Measurements from ENCODE around the gene MSLN. TPM values are rescaled to one million over a fixed set of nuclear protein-coding genes. Genes with fewer than 3 reads are reported as not detected.

Gene MSLN
- total RNA-seq, 1 experiment from 2014 or later = not detected

DNA sequence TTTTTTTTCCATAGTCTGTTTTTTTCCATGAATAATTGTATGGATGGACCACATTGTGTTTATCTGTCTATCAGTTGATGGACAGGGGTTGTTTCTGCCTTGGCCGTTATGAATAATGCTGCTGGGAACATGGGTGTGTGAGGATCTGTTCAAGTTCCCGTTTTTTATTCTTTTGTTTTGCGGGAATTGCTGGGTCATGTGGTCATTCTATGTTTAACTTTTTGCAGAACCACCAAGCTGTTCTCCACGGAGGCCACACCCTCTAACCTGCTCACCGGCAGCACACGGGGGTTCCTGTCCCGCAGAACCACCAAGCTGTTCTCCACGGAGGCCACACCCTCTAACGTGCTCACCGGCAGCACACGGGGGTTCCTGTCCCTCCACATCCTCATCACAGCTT lies 5.9 kb upstream of the MSLN start:
- DNase-seq (ENCODE audit: low read depth) = no peak

GRCh38 chr16:756428-756827 lies 4.1 kb upstream of the MSLN start:
- no peak for DNase-seq (ENCODE audit: low read depth)

GRCh38 chr16:759110-759910 lies 1.2 kb upstream of the MSLN start:
- DNase-seq (ENCODE audit: low read depth) = no peak

DNA sequence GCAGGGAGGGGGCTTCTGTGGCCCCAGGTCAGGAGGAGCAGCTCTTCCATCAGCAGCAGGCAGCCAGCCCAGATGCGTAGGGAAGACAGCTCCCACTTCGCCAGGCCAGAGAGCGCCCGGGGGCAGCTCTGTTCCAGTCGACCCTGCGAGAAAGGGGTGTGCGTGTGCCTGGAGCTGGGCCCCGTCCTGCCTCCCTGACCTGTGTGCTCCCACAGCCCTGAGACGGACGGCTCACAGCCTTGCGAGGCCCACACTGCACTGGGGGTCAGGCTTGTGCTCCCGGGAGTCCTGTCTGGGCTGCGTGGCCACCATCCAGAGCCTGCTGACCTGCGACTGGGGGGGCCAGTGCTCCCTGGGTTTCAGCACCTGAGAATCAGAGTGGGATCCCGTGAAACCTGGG lies 469 bp upstream of the MSLN start:
- DNase-seq (ENCODE audit: low read depth) = no peak

- DNase-seq (ENCODE audit: low read depth) = no peak
Observed at GRCh38 chr16:761625-762513, 1.3 kb downstream of the MSLN start.

DNA sequence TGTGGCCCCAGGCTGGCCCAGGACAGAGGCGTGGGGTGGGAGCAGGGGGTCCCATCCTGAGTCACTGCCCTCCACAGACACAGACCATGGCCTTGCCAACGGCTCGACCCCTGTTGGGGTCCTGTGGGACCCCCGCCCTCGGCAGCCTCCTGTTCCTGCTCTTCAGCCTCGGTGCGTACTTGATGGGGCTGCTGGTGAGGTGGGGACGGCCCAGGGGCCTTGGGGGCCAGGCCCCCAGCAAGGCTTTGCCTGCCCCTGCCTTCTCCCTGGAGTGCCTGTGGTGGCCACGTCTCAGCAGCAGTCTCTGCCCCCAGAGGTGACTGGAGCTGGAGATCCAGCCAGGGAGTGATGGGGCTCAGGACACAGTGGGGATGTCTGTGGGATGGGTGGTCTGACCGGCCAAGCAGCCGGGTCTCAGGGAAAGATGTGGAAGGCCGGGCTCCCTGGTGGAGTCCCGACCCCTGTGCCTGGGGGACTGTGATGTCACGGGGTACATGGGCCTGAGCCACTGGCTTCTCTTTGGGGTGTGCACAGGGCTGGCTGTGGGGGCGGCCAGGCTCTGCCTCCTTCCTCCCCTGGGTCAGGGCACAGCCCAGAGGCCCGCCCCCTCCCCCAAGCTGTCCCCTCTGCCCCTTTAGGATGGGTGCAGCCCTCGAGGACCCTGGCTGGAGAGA lies 2.2 kb downstream of the MSLN start:
- no peak for DNase-seq (ENCODE audit: low read depth)

GRCh38 chr16:763369-764183 lies 3.0 kb downstream of the MSLN start:
- no peak for DNase-seq (ENCODE audit: low read depth)

- DNase-seq (ENCODE audit: low read depth) = no peak
Observed at GRCh38 chr16:764184-764750, 3.7 kb downstream of the MSLN start.

- DNase-seq (ENCODE audit: low read depth) = no peak
Observed at GRCh38 chr16:764848-765487, 4.4 kb downstream of the MSLN start.

DNA sequence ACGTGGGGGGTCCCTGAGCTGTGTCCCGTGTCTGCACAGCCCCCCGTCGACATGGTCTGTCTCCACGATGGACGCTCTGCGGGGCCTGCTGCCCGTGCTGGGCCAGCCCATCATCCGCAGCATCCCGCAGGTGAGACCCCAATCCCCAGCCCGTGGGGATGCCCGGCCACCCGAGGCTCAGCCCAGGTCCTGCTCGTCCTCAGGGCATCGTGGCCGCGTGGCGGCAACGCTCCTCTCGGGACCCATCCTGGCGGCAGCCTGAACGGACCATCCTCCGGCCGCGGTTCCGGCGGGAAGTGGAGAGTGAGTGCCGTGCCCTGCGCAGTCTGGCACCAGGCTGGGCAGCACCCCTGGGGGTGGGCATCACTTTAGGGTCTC lies 4.9 kb downstream of the MSLN start:
- DNase-seq (ENCODE audit: low read depth) = no peak

- no peak for DNase-seq (ENCODE audit: low read depth)
Observed at GRCh38 chr16:766008-766819, 5.7 kb downstream of the MSLN start.

GRCh38 chr16:766820-767640 lies 6.5 kb downstream of the MSLN start:
- DNase-seq (ENCODE audit: low read depth) = no peak

DNA sequence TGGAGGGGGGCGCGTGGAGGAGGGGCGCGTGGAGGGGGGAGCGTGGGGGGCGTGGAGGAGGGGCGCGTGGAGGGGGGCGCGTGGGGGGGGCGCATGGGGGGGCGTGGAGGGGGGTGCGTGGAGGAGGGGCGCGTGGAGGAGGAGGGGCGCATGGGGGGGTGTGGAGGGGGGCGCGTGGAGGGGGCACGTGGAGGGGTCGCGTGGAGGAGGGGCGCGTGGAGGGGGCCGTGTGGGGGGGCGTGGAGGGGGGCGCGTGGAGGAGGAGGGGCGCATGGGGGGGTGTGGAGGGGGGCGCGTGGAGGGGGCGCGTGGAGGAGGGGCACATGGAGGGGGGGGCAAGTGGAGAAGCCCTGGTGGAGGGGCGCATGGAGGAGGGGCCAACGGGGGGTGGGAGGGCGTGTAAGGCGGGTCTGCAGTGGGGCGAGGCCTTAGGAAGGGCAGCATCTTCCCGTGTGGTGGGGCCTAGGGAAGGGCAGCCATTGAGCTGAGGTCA lies 7.3 kb downstream of the MSLN start:
- no peak for DNase-seq (ENCODE audit: low read depth)

DNA sequence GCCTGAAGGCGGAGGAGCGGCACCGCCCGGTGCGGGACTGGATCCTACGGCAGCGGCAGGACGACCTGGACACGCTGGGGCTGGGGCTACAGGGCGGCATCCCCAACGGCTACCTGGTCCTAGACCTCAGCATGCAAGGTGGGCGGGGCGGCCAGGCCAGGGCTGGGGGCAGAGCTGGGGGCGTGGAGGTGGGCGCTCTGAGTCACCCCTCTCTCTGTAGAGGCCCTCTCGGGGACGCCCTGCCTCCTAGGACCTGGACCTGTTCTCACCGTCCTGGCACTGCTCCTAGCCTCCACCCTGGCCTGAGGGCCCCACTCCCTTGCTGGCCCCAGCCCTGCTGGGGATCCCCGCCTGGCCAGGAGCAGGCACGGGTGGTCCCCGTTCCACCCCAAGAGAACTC lies 7.9 kb downstream of the MSLN start:
- no peak for DNase-seq (ENCODE audit: low read depth)

DNA sequence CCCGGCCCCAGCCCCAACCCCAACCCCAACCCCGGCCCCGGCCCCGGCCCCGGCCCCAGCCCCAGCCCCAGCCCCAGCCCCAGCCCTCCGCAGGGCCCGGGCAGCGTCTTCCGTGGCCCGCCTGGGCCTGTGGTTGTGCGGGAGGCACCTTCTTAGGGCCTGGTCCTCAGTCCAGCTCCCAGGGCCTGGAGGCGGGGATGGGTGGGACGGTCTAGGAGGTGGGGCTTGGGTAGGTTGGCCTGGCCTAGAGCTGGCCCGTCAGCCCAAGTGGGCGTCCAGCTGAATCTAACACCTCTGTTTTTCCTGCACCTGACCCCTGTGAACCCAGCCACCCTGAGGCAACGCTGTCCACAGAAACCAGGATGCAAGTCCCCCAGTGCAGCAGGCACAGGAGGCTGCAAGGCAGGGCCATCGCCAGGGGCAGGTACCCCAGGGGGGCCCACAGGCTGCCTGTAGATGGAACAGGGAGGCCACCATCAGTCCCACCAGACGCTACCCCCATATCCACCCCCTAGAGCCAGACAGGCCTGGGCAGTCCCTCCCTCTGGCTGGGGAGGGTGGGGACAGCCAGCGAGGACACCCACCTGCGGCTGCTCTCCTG lies 8.8 kb downstream of the MSLN start:
- no peak for DNase-seq (ENCODE audit: low read depth)

DNA sequence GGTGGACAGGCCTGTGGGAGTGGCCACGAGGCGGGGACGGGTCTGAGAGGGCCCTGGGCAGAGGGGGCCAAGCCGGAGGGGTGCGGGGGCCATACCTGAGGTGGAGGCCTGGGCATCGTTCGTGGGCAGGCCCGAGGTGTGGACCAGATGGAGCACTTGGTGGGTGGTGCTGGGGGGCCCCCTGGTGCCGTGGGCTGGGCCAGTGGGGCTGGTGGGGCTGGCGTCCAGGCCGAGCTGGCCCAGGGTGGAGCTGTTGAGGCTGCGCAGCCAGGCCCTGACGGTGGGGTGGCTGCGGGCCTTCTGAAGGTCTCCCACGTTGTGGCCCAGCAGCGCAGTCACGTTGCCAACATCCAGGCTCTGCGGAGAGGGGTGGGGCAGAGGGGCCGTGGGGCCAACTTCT lies 9.4 kb downstream of the MSLN start:
- DNase-seq (ENCODE audit: low read depth) = no peak

- DNase-seq (ENCODE audit: low read depth) = no peak
Observed at GRCh38 chr16:770411-770810, 9.9 kb downstream of the MSLN start.

DNA sequence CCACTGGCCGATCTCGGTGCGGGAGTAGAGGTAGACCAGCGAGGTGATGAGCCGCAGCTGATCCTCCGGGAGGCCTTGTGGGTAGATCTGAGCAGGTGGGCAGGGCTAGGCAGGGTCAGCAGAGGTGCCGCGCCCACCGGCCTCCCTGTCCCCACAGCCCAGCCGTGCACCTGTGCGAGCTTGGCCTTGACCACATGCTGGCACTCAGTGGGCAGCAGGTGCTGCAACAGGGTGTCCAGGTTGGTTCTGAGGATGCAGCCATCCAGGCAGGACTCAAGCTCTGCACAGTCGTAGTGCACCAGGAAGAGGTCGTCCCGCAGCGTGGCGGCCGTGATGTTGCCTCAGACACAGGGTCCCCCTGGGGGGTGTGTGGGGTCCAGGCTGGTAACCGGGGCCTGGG lies 12.4 kb downstream of the MSLN start:
- DNase-seq (ENCODE audit: low read depth) = no peak
